SK-N-SH treated with all-trans-retinoic acid at 6 μM for 48 hours (cell line): Measurements from ENCODE around the gene PAPPA.

Experiments
- ARNTL ChIP-seq: fragments of 450-650 bp; formaldehyde crosslinking; IDR thresholded peaks from 2 replicates; pipeline ENCODE4 v1.5.0; 2020; ENCODE audit warnings: low read depth, mild to moderate bottlenecking, moderate library complexity, borderline replicate concordance
- OSR1 ChIP-seq: fragments of 250-450 bp; sonication (Bioruptor Pico); IDR thresholded peaks from 2 replicates; pipeline ENCODE4 v1.8.0; 2022; ENCODE audit warnings: moderate library complexity, mild to moderate bottlenecking, inconsistent platforms
- TOX ChIP-seq: fragments of 250-450 bp; sonication (Bioruptor Pico); IDR thresholded peaks from 2 replicates; pipeline ENCODE4 v1.8.0; 2021; ENCODE audit warnings: mild to moderate bottlenecking, moderate library complexity, borderline replicate concordance
- TF ChIP-seq, protein P1 (sequence below): fragments of 250-450 bp; sonication (Bioruptor Pico); IDR thresholded peaks from 2 replicates; pipeline ENCODE4 v1.8.0; 2020; ENCODE audit warnings: mild to moderate bottlenecking, moderate library complexity, borderline replicate concordance

DNA sequence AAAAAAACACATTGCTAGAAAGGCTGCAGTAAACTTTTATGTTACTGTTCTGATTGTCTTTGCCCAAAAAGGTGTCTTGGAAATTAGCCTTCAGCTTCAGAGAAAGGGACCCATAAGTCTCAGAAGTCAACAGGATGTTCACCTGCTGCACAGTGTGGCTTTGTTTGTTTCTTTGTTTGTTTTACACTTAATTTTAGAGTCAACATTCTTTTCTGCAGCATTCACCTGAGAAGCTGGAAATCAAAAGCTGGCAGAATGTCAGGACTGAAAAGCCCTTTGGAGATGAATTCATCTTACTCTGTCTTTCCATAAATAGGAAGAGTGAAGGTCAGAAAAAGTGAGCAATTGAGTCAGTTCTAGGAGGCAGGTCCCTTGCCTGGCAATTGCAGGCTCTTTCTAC lies 170.0 kb downstream of the PAPPA start:
- no peak for TF ChIP-seq OSR1 (CRISPR knock-in tag)
- TF ChIP-seq, protein P1, sequence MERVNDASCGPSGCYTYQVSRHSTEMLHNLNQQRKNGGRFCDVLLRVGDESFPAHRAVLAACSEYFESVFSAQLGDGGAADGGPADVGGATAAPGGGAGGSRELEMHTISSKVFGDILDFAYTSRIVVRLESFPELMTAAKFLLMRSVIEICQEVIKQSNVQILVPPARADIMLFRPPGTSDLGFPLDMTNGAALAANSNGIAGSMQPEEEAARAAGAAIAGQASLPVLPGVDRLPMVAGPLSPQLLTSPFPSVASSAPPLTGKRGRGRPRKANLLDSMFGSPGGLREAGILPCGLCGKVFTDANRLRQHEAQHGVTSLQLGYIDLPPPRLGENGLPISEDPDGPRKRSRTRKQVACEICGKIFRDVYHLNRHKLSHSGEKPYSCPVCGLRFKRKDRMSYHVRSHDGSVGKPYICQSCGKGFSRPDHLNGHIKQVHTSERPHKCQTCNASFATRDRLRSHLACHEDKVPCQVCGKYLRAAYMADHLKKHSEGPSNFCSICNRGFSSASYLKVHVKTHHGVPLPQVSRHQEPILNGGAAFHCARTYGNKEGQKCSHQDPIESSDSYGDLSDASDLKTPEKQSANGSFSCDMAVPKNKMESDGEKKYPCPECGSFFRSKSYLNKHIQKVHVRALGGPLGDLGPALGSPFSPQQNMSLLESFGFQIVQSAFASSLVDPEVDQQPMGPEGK (CRISPR knock-in tag), result no peak
- TF ChIP-seq TOX (CRISPR knock-in tag), result no peak
- TF ChIP-seq ARNTL, result no peak
